ENCODE data around the gene EBF3. TPM values are rescaled to one million over a fixed set of nuclear protein-coding genes. Genes with fewer than 3 reads are reported as not detected.

Gene EBF3
- total RNA-seq, 1 donor from 2014 or later: 0.26 TPM

- no peak overlapping the region for H3K4me3 ChIP-seq (ENCODE audit: low read depth, low read length)
- no peaks in the 10 kb centered on the region for H3K36me3 ChIP-seq (ENCODE audit: control insufficient read depth, insufficient read depth, low read length)
- DNase-seq (ENCODE audit: low read depth) (peak; percentile 1), FAIRE-seq (no peak)
- TF ChIP-seq, protein P1, sequence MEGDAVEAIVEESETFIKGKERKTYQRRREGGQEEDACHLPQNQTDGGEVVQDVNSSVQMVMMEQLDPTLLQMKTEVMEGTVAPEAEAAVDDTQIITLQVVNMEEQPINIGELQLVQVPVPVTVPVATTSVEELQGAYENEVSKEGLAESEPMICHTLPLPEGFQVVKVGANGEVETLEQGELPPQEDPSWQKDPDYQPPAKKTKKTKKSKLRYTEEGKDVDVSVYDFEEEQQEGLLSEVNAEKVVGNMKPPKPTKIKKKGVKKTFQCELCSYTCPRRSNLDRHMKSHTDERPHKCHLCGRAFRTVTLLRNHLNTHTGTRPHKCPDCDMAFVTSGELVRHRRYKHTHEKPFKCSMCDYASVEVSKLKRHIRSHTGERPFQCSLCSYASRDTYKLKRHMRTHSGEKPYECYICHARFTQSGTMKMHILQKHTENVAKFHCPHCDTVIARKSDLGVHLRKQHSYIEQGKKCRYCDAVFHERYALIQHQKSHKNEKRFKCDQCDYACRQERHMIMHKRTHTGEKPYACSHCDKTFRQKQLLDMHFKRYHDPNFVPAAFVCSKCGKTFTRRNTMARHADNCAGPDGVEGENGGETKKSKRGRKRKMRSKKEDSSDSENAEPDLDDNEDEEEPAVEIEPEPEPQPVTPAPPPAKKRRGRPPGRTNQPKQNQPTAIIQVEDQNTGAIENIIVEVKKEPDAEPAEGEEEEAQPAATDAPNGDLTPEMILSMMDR (IDR thresholded peaks at IDR 0.05; ENCODE audit: insufficient read depth, low read length, severe bottlenecking): no peak
- H3K27me3 ChIP-seq (ENCODE audit: control insufficient read depth, insufficient read depth, low read length): no peaks in the 10 kb centered on the region
Observed at GRCh38 chr10:129833994-129834739, 129.9 kb downstream of the EBF3 start.

- FAIRE-seq: no peak
- H3K4me3 ChIP-seq (ENCODE audit: low read depth, low read length): no peak overlapping the region
- TF ChIP-seq, protein P1 (IDR thresholded peaks at IDR 0.05; ENCODE audit: insufficient read depth, low read length, severe bottlenecking): no peak
- no peaks in the 10 kb centered on the region for H3K27me3 ChIP-seq (ENCODE audit: control insufficient read depth, insufficient read depth, low read length)
- H3K36me3 ChIP-seq (ENCODE audit: control insufficient read depth, insufficient read depth, low read length): no peaks in the 10 kb centered on the region
- no peak for DNase-seq (ENCODE audit: low read depth)
Observed at GRCh38 chr10:129833468-129833950, 130.6 kb downstream of the EBF3 start.

DNA sequence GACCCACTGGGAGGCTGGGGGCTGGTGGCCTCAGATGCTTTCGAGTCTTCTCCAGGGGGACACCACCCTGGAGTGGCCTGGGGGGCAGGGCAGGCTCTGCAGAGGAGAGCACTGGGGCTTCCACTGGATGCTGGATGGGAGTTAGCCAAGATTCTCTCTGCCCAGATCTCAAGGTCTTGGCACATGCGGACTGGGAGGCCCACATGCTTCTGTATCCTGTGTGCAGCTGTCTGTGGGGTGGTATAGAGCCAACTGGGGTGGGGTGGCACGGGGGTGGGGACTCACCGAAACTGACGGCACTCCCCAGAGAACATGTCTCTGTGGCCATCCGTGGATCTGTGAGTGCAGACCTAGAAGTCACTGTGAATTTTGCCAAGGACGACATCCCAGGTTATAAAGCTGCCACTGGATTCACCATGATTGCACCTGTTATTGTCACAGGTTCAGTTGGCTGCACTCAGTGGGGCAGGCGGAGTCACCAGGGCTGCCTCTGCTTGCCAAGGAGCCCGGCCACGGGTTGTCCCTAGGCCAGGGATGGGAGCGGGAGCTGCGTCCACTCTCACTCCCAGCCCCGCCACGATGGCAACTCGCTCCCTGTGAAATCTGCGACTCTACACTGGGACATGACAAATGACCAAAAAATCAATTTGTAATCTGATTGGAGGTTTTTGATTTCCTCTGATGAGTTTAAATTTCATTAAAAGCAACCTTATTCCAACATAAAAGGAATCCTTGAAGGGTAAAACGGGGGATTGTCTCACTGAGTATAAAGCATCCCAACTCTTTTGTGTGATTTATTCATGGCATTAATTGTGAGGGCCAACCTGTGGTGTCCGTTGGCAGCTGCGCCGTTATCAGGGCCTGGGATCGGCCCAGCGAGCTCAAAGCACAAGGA lies 131.3 kb downstream of the EBF3 start:
- DNase-seq (ENCODE audit: low read depth) (no peak), FAIRE-seq (no peak)
- no peak overlapping the region for H3K4me3 ChIP-seq (ENCODE audit: low read depth, low read length)
- H3K27me3 ChIP-seq (ENCODE audit: control insufficient read depth, insufficient read depth, low read length): no peaks in the 10 kb centered on the region
- TF ChIP-seq, protein P1 (IDR thresholded peaks at IDR 0.05; ENCODE audit: insufficient read depth, low read length, severe bottlenecking): no peak
- no peaks in the 10 kb centered on the region for H3K36me3 ChIP-seq (ENCODE audit: control insufficient read depth, insufficient read depth, low read length)

DNA sequence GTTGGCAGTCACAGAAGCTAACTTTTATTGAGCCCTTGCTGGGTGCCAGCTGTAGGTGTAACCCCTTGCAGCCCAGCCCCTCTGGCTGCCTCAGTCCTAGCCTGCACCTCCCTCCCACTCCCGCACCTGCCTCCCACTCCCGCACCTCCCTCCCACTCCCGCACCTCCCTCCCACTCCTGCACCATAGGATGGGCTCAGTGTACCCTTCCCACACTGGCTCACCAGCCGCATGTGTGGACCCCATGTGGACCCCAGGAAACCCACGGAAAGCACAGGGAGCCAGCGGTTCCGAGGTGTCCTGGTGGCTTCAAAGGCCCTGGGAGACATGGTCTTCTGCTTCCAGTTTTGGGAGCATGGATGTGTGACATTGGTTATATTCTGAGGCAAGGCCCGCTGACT lies 132.9 kb downstream of the EBF3 start:
- Histone ChIP-seq H3K36me3 (ENCODE audit: control insufficient read depth, insufficient read depth, low read length) (no peaks in the 10 kb centered on the region), H3K27me3 (ENCODE audit: control insufficient read depth, insufficient read depth, low read length) (no peaks in the 10 kb centered on the region), H3K4me3 (ENCODE audit: low read depth, low read length) (no peak overlapping the region)
- no peak for FAIRE-seq
- DNase-seq (ENCODE audit: low read depth): no peak
- TF ChIP-seq, protein P1 (IDR thresholded peaks at IDR 0.05; ENCODE audit: insufficient read depth, low read length, severe bottlenecking): no peak

DNA sequence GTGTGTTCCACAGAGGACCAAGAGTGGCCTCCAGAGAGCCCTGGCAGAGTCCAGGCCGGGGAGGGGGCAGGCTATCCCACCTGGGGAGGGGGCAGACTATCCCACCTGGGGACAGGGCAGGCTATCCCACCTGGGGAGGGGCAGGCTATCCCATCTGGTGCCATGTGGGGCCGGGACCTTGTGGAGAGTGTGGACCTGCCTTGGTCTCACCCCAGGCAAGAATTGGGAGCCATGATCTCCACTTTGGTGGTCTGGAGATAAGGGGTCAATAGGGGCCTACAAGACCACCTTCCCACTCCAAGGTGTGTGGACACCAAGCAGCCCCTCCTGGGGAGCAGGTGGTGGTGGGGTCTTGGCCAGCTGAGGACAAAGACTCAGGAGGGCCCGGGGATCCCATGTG lies 138.2 kb downstream of the EBF3 start:
- no peaks in the 10 kb centered on the region for H3K36me3 ChIP-seq (ENCODE audit: control insufficient read depth, insufficient read depth, low read length)
- DNase-seq (ENCODE audit: low read depth) (no peak), FAIRE-seq (no peak)
- TF ChIP-seq, protein P1 (IDR thresholded peaks at IDR 0.05; ENCODE audit: insufficient read depth, low read length, severe bottlenecking): no peak
- H3K4me3 ChIP-seq (ENCODE audit: low read depth, low read length): no peak overlapping the region
- H3K27me3 ChIP-seq (ENCODE audit: control insufficient read depth, insufficient read depth, low read length): no peaks in the 10 kb centered on the region

All from bronchial epithelial cell (primary cell).